Measurements from ENCODE around the gene UBA3. TPM values are rescaled to one million over a fixed set of nuclear protein-coding genes. Genes with fewer than 3 reads are reported as not detected.

Gene UBA3
- total RNA-seq, 2 donors from 2014 or later, result 45.5 to 50.6 TPM

DNA sequence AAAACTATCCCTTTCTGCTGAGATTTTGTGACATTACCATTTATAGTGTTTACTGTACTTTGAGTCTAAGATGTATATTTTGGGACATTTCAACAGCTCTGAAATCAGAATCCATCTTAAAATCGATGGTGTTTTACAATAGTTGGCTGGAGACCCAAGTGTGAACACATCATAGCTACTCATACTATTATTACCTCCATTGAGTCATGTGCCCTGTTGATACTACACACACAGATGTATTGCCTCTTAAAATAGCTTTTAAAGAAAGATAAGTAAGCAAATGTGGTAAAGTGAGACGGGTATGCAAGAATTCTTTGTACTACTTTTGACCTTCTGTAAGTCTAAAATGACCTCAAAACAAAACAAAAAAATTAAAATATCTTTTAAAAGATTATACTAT, 35.6 kb upstream of the UBA3 start:
- 33% methylated on average over 2 of the region's 2 CpGs for WGBS
- TF ChIP-seq POLR2A (IDR thresholded peaks at IDR 0.05) (no peak), POLR2AphosphoS5 (IDR thresholded peaks at IDR 0.05) (no peak)
- TF ChIP-seq, protein P1, sequence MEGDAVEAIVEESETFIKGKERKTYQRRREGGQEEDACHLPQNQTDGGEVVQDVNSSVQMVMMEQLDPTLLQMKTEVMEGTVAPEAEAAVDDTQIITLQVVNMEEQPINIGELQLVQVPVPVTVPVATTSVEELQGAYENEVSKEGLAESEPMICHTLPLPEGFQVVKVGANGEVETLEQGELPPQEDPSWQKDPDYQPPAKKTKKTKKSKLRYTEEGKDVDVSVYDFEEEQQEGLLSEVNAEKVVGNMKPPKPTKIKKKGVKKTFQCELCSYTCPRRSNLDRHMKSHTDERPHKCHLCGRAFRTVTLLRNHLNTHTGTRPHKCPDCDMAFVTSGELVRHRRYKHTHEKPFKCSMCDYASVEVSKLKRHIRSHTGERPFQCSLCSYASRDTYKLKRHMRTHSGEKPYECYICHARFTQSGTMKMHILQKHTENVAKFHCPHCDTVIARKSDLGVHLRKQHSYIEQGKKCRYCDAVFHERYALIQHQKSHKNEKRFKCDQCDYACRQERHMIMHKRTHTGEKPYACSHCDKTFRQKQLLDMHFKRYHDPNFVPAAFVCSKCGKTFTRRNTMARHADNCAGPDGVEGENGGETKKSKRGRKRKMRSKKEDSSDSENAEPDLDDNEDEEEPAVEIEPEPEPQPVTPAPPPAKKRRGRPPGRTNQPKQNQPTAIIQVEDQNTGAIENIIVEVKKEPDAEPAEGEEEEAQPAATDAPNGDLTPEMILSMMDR (IDR thresholded peaks at IDR 0.05), result no peak
- H3K27me3 ChIP-seq (replicated peaks; ENCODE audit: insufficient read depth), result no peaks in the 10 kb centered on the region
- H3K9me3 ChIP-seq, result no peaks in the 10 kb centered on the region
- H3K36me3 ChIP-seq, result no peaks in the 10 kb centered on the region
- H3K27ac ChIP-seq, result no peak overlapping the region
- intact Hi-C loops (cut with DNase I), result no loop called here
- no peaks in the 10 kb centered on the region for H3K4me1 ChIP-seq (replicated peaks)
- no peak for DNase-seq (ENCODE audit: low spot score)
- H3K4me3 ChIP-seq, result no peak overlapping the region

DNA sequence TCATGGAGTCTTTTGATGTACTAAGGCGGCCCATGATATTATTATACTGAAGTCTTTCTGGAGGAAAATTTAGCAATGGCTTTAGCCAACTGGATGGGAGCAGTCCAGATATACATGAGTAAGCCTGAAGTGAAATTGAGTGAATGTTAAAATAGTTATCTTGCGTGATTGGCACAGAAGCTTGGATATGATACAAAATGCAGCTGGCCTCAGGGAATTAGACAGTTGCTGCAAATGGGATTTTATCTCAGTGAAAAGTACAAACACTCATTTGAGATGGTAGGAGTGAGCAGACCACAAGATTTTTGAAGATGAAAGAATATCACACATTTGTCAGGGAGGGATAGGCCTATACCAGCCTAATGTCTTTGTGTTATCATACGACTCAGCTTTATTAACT, 33.4 kb upstream of the UBA3 start:
- intact Hi-C loops (cut with DNase I), result no loop called here
- TF ChIP-seq, protein P1 (IDR thresholded peaks at IDR 0.05), result no peak
- TF ChIP-seq POLR2AphosphoS5 (IDR thresholded peaks at IDR 0.05) (no peak), POLR2A (IDR thresholded peaks at IDR 0.05) (no peak)
- 72% methylated on average over 3 of the region's 3 CpGs for WGBS
- Histone ChIP-seq H3K27ac (no peak overlapping the region), H3K4me1 (replicated peaks) (no peaks in the 10 kb centered on the region), H3K36me3 (no peaks in the 10 kb centered on the region), H3K27me3 (replicated peaks; ENCODE audit: insufficient read depth) (no peaks in the 10 kb centered on the region), H3K4me3 (no peak overlapping the region), H3K9me3 (no peaks in the 10 kb centered on the region)
- DNase-seq (ENCODE audit: low spot score), result no peak

DNA sequence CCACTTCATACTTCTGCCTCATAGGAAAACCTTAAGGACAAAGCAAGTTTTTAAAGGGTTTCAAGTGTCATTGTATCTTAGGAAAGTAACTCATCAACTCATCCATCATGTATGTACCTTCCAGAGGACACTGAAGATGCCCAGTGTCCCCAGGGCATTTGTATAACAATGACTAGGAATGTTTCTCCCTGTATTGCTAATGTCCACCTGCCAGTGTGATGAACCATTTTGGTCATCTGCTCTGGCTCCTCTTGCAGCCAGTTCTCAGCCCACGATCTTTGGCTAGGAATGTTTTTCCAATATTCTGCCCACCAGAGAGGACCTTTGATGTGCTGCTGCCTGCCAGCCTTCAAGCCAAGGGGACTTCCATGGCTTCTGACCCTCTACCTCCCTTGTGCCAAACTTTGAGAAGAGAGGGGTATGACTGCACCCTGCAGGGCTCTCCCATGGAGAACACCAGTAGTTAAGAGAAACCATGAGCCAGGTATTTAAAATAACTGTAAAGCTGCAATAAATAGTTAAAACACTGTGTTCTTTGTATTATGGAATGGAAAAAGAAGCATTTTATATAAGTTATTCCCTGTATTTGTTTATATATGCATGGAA, 30.9 kb upstream of the UBA3 start:
- Histone ChIP-seq H3K4me1 (replicated peaks) (no peaks in the 10 kb centered on the region), H3K27ac (no peak overlapping the region), H3K36me3 (no peaks in the 10 kb centered on the region), H3K4me3 (no peak overlapping the region), H3K27me3 (replicated peaks; ENCODE audit: insufficient read depth) (no peaks in the 10 kb centered on the region), H3K9me3 (no peaks in the 10 kb centered on the region)
- TF ChIP-seq POLR2AphosphoS5 (IDR thresholded peaks at IDR 0.05), result no peak
- TF ChIP-seq, protein P1 (IDR thresholded peaks at IDR 0.05), result no peak
- TF ChIP-seq POLR2A (IDR thresholded peaks at IDR 0.05), result no peak
- WGBS, result 71% methylated on average over 1 of the region's 1 CpG
- DNase-seq (ENCODE audit: low spot score), result no peak
- intact Hi-C loops (cut with DNase I), result no loop called here

DNA sequence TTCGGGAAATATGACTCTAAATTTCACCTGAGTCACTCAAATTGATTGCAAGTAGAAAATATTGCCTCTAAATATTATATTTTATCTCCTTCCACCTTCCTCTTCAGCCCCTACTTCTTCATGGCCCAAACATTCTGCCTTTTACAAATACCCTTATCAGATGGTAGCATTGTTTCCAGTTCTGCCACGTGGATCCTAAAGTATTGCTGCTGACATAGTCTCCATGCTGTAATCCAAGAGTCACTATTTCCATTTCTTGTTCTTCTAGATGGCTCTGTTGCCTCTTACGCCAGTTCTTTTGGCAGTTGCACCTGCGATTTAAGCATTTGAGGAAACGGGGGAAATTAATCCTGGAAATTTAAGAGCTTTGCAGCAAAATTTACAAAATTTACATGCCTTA, 28.6 kb upstream of the UBA3 start:
- Histone ChIP-seq H3K36me3 (no peaks in the 10 kb centered on the region), H3K4me3 (no peak overlapping the region), H3K27ac (no peak overlapping the region), H3K4me1 (replicated peaks) (no peaks in the 10 kb centered on the region), H3K27me3 (replicated peaks; ENCODE audit: insufficient read depth) (no peaks in the 10 kb centered on the region), H3K9me3 (no peaks in the 10 kb centered on the region)
- intact Hi-C loops (cut with DNase I), result no loop called here
- TF ChIP-seq, protein P1 (IDR thresholded peaks at IDR 0.05), result no peak
- TF ChIP-seq POLR2A (IDR thresholded peaks at IDR 0.05) (no peak), POLR2AphosphoS5 (IDR thresholded peaks at IDR 0.05) (no peak)
- WGBS, result 53% methylated on average over 5 of the region's 5 CpGs
- DNase-seq (ENCODE audit: low spot score), result no peak

DNA sequence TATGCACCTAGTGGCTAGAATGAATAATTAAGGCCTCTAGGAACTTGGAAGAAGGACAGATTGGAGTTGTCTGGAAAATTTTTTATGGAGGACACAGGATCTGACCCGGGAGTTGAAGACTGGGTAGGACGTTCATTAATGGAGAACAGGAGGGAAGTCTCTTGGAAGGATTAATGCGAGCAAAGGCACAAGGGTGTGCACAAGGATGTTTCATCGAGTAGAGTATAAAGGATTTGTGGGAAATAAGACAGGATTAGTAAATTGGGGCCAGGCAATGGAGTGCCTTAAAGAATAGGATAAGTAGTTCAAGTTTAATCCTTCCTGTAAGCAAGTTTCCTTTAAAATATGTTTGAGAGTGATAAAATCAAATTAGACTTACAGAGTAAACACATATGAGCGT, 27.7 kb upstream of the UBA3 start:
- Histone ChIP-seq H3K9me3 (no peaks in the 10 kb centered on the region), H3K27me3 (replicated peaks; ENCODE audit: insufficient read depth) (no peaks in the 10 kb centered on the region), H3K4me3 (no peak overlapping the region), H3K4me1 (replicated peaks) (no peaks in the 10 kb centered on the region), H3K27ac (no peak overlapping the region), H3K36me3 (no peaks in the 10 kb centered on the region)
- TF ChIP-seq POLR2AphosphoS5 (IDR thresholded peaks at IDR 0.05), result no peak
- TF ChIP-seq, protein P1 (IDR thresholded peaks at IDR 0.05), result no peak
- no peak for TF ChIP-seq POLR2A (IDR thresholded peaks at IDR 0.05)
- no peak for DNase-seq (ENCODE audit: low spot score)
- intact Hi-C loops (cut with DNase I), result no loop called here
- WGBS, result 56% methylated on average over 5 of the region's 5 CpGs
